Left colon (tissue), 2 donors: ENCODE data around the gene DEFB110. TPM values are rescaled to one million over a fixed set of nuclear protein-coding genes. Genes with fewer than 3 reads are reported as not detected.

Experiments used
- total RNA-seq, 2 donors: library from RNA; stranded (reverse); fragmentation: NEBNext Ultra II Directional; extraction: Animal tissue kit (Norgen Biotek cat#: 25700); gene quantifications; one replicate each; pipeline ENCODE4 v1.2.1, GENCODE V29; 2021
- donor health status: DM: no; HTN: no; CAD: no.
- donor health status: DM: yes; HTN: yes; CAD: no.

DEFB110 gene
- total RNA-seq, 2 donors from 2014 or later, result not detected

Other genes starting within 250 kb of the DEFB110 start
- gene PGK2, start 234.7 kb downstream of the DEFB110 start, total RNA-seq, result not detected
- gene CRISP1, start 155.5 kb downstream of the DEFB110 start, total RNA-seq, result not detected
- not detected for gene DEFB114, start 57.8 kb downstream of the DEFB110 start, total RNA-seq
- gene DEFB113, start 52.4 kb downstream of the DEFB110 start, total RNA-seq, result not detected
- not detected for gene DEFB112, start 27.9 kb upstream of the DEFB110 start, total RNA-seq